Measurements from ENCODE around the gene ITPR2.

GRCh38 chr12:26666286-26666685 lies 166.7 kb downstream of the ITPR2 start:
- no peak for TF ChIP-seq EZH2phosphoT487 (IDR thresholded peaks at IDR 0.05; ENCODE audit: borderline replicate concordance, low read length)
- no peak for TF ChIP-seq CTCF (conservative IDR thresholded peaks at IDR 0.05; ENCODE audit: low read depth, low read length)
- TF ChIP-seq EZH2 (IDR thresholded peaks at IDR 0.05; ENCODE audit: low read length, unreplicated experiment), result no peak

Measured in PC-3 (cell line).